Mammary epithelial cell (primary cell): ENCODE results near the gene MAML2.

Experiments
- CTCF ChIP-seq, 2 donors: IDR thresholded peaks in 1 of 2; conservative IDR thresholded peaks in 1 of 2; 2 replicates each; pipeline ENCODE4 v1.5.1; 2011 to 2012; ENCODE audit warnings: inconsistent platforms in 2 of 2, low read length in 2 of 2, mild to moderate bottlenecking in 2 of 2, control low read depth in 1 of 2, low read depth in 1 of 2; ENCODE audit not compliant: insufficient read depth in 1 of 2; ENCODE audit errors: extremely low read depth in 1 of 2
- EZH2 ChIP-seq: IDR thresholded peaks from 2 replicates; pipeline ENCODE4 v1.6.1; 2012; ENCODE audit warnings: low read length, inconsistent platforms, borderline replicate concordance

GRCh38 chr11:96177146-96177545 lies 165.8 kb downstream of the MAML2 start:
- no peak for TF ChIP-seq CTCF (conservative IDR thresholded peaks at IDR 0.05 in 1 of 2, IDR thresholded peaks at IDR 0.05 in 1 of 2; ENCODE audit: extremely low read depth in 1 of 2, insufficient read depth in 1 of 2, low read depth in 1 of 2, low read length in 2 of 2)
- no peak for TF ChIP-seq EZH2
